ENCODE results near the gene TNFAIP8L2.

GRCh38 chr1:151135433-151136385 is 20.7 kb upstream of the TNFAIP8L2 start:
- TF ChIP-seq, protein P1, sequence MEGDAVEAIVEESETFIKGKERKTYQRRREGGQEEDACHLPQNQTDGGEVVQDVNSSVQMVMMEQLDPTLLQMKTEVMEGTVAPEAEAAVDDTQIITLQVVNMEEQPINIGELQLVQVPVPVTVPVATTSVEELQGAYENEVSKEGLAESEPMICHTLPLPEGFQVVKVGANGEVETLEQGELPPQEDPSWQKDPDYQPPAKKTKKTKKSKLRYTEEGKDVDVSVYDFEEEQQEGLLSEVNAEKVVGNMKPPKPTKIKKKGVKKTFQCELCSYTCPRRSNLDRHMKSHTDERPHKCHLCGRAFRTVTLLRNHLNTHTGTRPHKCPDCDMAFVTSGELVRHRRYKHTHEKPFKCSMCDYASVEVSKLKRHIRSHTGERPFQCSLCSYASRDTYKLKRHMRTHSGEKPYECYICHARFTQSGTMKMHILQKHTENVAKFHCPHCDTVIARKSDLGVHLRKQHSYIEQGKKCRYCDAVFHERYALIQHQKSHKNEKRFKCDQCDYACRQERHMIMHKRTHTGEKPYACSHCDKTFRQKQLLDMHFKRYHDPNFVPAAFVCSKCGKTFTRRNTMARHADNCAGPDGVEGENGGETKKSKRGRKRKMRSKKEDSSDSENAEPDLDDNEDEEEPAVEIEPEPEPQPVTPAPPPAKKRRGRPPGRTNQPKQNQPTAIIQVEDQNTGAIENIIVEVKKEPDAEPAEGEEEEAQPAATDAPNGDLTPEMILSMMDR (conservative IDR thresholded peaks at IDR 0.05; ENCODE audit: low read depth, low read length): no peak
- TF ChIP-seq EZH2 (IDR thresholded peaks at IDR 0.05; ENCODE audit: borderline replicate concordance, low read depth, low read length, poor library complexity, severe bottlenecking): no peak

Measured in A673 (cell line).